A549 (cell line): ENCODE results near the gene EBF4.

Experiments
- CTCF ChIP-seq: fragments of >200 bp; sonication (Bioruptor Twin); formaldehyde crosslinking; IDR thresholded peaks from 3 replicates; pipeline ENCODE4 v1.5.1; 2016
- JUN ChIP-seq, 2 experiments: fragments of >200 bp; sonication (Bioruptor Twin); formaldehyde crosslinking; IDR thresholded peaks; 2 replicates in 1 of 2; 3 replicates in 1 of 2; pipeline ENCODE4 v1.6.1; 2016 to 2017
- RARB ChIP-seq: fragments of 250-450 bp; sonication (Bioruptor Pico); IDR thresholded peaks from 2 replicates; pipeline ENCODE4 v1.8.0; 2021; ENCODE audit warnings: mild to moderate bottlenecking, moderate library complexity
- REST ChIP-seq: fragments of 200-600 bp; sonication (generic); IDR thresholded peaks from 2 replicates; pipeline ENCODE4 v1.6.1; 2016; ENCODE audit warnings: antibody characterized with exemption, mild to moderate bottlenecking, moderate library complexity
- RFX5 ChIP-seq: fragments of 450-650 bp; IDR thresholded peaks from 2 replicates; pipeline ENCODE4 v1.7.1; 2014; ENCODE audit warnings: antibody characterized with exemption, mild to moderate bottlenecking, moderate library complexity
- SMC3 ChIP-seq: fragments of >200 bp; sonication (Bioruptor Twin); formaldehyde crosslinking; IDR thresholded peaks from 3 replicates; pipeline ENCODE4 v1.6.1; 2018; ENCODE audit warnings: inconsistent platforms
- TP53 ChIP-seq: fragments of 250-450 bp; sonication (Bioruptor Pico); IDR thresholded peaks from 2 replicates; pipeline ENCODE4 v1.5.0; 2021; ENCODE audit warnings: mild to moderate bottlenecking, moderate library complexity
- TF ChIP-seq, protein P1 (sequence below): IDR thresholded peaks from 2 replicates; pipeline ENCODE4 v1.6.1; 2012

DNA sequence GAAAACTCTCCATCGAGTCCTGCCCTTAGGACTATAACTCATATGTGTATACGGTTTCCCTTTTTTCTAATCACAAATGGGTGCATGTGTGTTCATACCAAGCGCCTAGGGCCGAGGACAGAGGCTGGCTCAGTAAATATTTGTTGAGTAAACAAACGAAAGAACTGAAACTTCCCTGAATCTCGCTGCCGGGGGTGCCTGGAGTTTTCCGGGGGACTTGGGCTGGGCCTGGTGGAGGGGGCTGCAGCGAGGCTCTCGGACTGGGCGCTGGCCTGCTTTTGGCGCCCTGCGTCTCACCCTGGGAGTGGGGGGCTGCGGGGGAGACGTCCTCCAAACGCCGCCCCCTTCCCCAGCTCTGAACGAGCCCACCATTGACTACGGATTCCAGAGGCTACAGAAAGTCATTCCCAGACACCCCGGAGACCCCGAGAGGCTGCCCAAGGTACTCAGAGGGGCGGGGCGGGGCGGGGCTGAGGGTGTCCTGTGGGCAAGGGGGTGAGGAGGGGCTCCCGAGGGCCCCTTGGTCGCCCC is 58.8 kb downstream of the EBF4 start:
- TF ChIP-seq TP53 (CRISPR knock-in tag), result no peak
- no peak for TF ChIP-seq CTCF
- TF ChIP-seq RARB (CRISPR knock-in tag), result no peak
- no peak for TF ChIP-seq JUN (IDR thresholded peaks at IDR 0.05)
- TF ChIP-seq REST, result no peak
- TF ChIP-seq, protein P1, sequence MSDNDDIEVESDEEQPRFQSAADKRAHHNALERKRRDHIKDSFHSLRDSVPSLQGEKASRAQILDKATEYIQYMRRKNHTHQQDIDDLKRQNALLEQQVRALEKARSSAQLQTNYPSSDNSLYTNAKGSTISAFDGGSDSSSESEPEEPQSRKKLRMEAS, result no peak; the same call in 1 of the 2 replicates
- TF ChIP-seq SMC3, result no peak
- TF ChIP-seq RFX5, result no peak
